HepG2 (cell line): ENCODE results near the gene NPEPL1. TPM values are rescaled to one million over a fixed set of nuclear protein-coding genes. Genes with fewer than 3 reads are reported as not detected.
A peak's percentile ranks its signal among the peaks of the same experiment; 100 is the strongest.

Experiments used
- ATAC-seq: fragments of 200-7000 bp; cut with Tn5 transposase; 3 replicates; pipeline ENCODE4 v1.9.1; 2020; ENCODE audit warnings: mild to moderate bottlenecking, moderate library complexity
- BruUV-seq: library from RNA; stranded (reverse); fragments of 400-500 nt; replicated peaks from 2 replicates; lab custom pipeline; 2021; lab: Mats Ljungman, UMichigan
- CTCF ChIA-PET: fragments of 300-600 bp; formaldehyde crosslinking; extraction: SDS; loops from one replicate; lab custom pipeline; 2021; ENCODE audit warnings: low total read pairs, inconsistent platforms, low intra/inter-chr PET ratio; lab: Yijun Ruan, JAX
- POLR2A ChIA-PET: fragments of 350-600 bp; sonication (Branson Sonifier 250); formaldehyde crosslinking; loops from one replicate; lab custom pipeline; 2020; ENCODE audit warnings: antibody characterized with exemption, inconsistent platforms; lab: Yijun Ruan, JAX
- DNase-seq: peaks from one replicate; pipeline ENCODE4 v3.0.0-alpha.2; 2015; ENCODE audit warnings: low spot score
- FAIRE-seq: peaks from 3 replicates; lab custom pipeline; 2011; peaks lifted over from hg19 to GRCh38; lab: Jason Lieb, UNC
- H2AFZ ChIP-seq: one replicate; pipeline ENCODE4 v1.6.1; 2011; ENCODE audit warnings: low read length, inconsistent platforms
- H3K27ac ChIP-seq: fragments of 300-600 bp; 3 replicates; pipeline ENCODE4 v1.8.0; 2011; ENCODE audit warnings: mixed run types, mild to moderate bottlenecking, mixed read lengths, low read length, inconsistent platforms; ENCODE audit not compliant: insufficient read depth; ENCODE audit errors: extremely low read length
- H3K27me3 ChIP-seq, 2 experiments: fragments of 200-600 bp in 1 of 2; 2 replicates in 1 of 2; 3 replicates in 1 of 2; pipeline versions ENCODE4 v1.6.0 to v1.8.0; 2011; ENCODE audit warnings: low read length in 2 of 2, mild to moderate bottlenecking in 2 of 2, moderate library complexity in 2 of 2, inconsistent platforms in 1 of 2; ENCODE audit not compliant: insufficient read depth in 2 of 2, control insufficient read depth in 1 of 2
- H3K36me3 ChIP-seq, 2 experiments: fragments of 200-600 bp in 1 of 2; replicated peaks in 1 of 2; 2 replicates in 1 of 2; 3 replicates in 1 of 2; pipeline versions ENCODE4 v1.5.1 to v1.8.0; 2011; ENCODE audit warnings: low read length in 2 of 2, inconsistent platforms in 1 of 2; ENCODE audit not compliant: insufficient read depth in 2 of 2, control insufficient read depth in 1 of 2
- H3K4me1 ChIP-seq: 2 replicates; pipeline ENCODE4 v1.5.1; 2012; ENCODE audit warnings: low read length, inconsistent platforms; ENCODE audit not compliant: insufficient read depth
- H3K4me2 ChIP-seq: 2 replicates; pipeline ENCODE4 v1.6.0; 2011; ENCODE audit warnings: low read depth, low read length, inconsistent platforms
- H3K4me3 ChIP-seq, 3 experiments: fragments of 200-600 bp in 1 of 3; sonication (generic), shearing (Covaris generic) in 1 of 3; replicated peaks in 1 of 3; 2 replicates each; pipeline ENCODE4 v1.5.1; 2011 to 2016; ENCODE audit warnings: low read length in 3 of 3, inconsistent platforms in 2 of 3, low read depth in 2 of 3, mild to moderate bottlenecking in 2 of 3, control low read depth in 1 of 3, mixed read lengths in 1 of 3; ENCODE audit not compliant: insufficient read depth in 1 of 3
- H3K79me2 ChIP-seq: one replicate; pipeline ENCODE4 v1.6.1; 2011; ENCODE audit warnings: low read length, inconsistent platforms; ENCODE audit not compliant: insufficient read depth
- H3K9ac ChIP-seq: 2 replicates; pipeline ENCODE4 v1.6.0; 2011; ENCODE audit warnings: mild to moderate bottlenecking, low read depth, low read length, inconsistent platforms; ENCODE audit not compliant: insufficient read depth
- H3K9me3 ChIP-seq: 2 replicates; pipeline ENCODE4 v1.5.1; 2012; ENCODE audit warnings: mild to moderate bottlenecking, low read length
- H4K20me1 ChIP-seq: 2 replicates; pipeline ENCODE4 v1.6.0; 2011; ENCODE audit warnings: inconsistent platforms, mild to moderate bottlenecking, low read length, moderate library complexity; ENCODE audit not compliant: insufficient read depth
- NCOA1 ChIP-seq: sonication (generic); formaldehyde crosslinking; IDR thresholded peaks from 2 replicates; pipeline ENCODE4 v1.9.0; 2021; ENCODE audit warnings: missing genetic modification reagents
- PHF20 ChIP-seq: sonication (generic); formaldehyde crosslinking; IDR thresholded peaks from 2 replicates; pipeline ENCODE4 v1.5.0; 2020; ENCODE audit warnings: mild to moderate bottlenecking, missing genetic modification reagents
- POLR2A ChIP-seq, 2 experiments: IDR thresholded peaks; 2 replicates each; pipeline ENCODE4 v1.6.1; 2011; ENCODE audit warnings: low read depth in 2 of 2, low read length in 2 of 2, mild to moderate bottlenecking in 1 of 2, moderate library complexity in 1 of 2; ENCODE audit not compliant: insufficient read depth in 1 of 2
- RBFOX2 ChIP-seq: fragments of 200-400 bp; formaldehyde crosslinking; IDR thresholded peaks from 2 replicates; pipeline ENCODE4 v1.6.1; 2017; ENCODE audit warnings: low read depth, mild to moderate bottlenecking, low read length
- RBM22 ChIP-seq: fragments of 200-400 bp; formaldehyde crosslinking; optimal IDR thresholded peaks from 2 replicates; pipeline ENCODE3; 2017; ENCODE audit warnings: mild to moderate bottlenecking, low read length, moderate library complexity
- SPEN ChIP-seq: sonication (generic); formaldehyde crosslinking; IDR thresholded peaks from 2 replicates; pipeline ENCODE4 v1.5.1; 2020; ENCODE audit warnings: low read depth, mild to moderate bottlenecking, missing genetic modification reagents
- ZFP62 ChIP-seq: sonication (generic); formaldehyde crosslinking; IDR thresholded peaks from 2 replicates; pipeline ENCODE4 v1.4.0; 2020; ENCODE audit warnings: missing genetic modification reagents
- ZNF547 ChIP-seq: sonication (generic); formaldehyde crosslinking; IDR thresholded peaks from 2 replicates; pipeline ENCODE4 v1.5.1; 2020; ENCODE audit warnings: mild to moderate bottlenecking, missing genetic modification reagents
- ZNF879 ChIP-seq: sonication (generic); formaldehyde crosslinking; IDR thresholded peaks from 2 replicates; pipeline ENCODE4 v1.8.1; 2023; ENCODE audit warnings: missing genetic modification reagents
- WGBS: methylation state at CpG from one replicate; pipeline ENCODE4 v1.1.6; 2017; ENCODE audit warnings: low lambda C conversion rate; 5-methylcytosine and 5-hydroxymethylcytosine counted together
- in situ Hi-C: cut with HindIII; loops from 2 replicates; pipeline ENCODE4 v1.10.0; 2017; ENCODE audit warnings: low pct_unique_long_range_greater_than_20kb; ENCODE audit not compliant: extremely low pct_ligation_motif_present
- intact Hi-C: fragments of 100-400 bp; cut with micrococcal nuclease; formaldehyde crosslinking; loops from one replicate; pipeline ENCODE4 v1.10.0; 2022; ENCODE audit not compliant: unreplicated experiment
- polyA plus RNA-seq, 8 experiments: library from polyadenylated mRNA; depleted of rRNA in 3 of 8; stranded (reverse) in 7 of 8; unstranded in 1 of 8; fragments of >200 nt; fragmentation: Illumina TruSeq in 4 of 8; extraction: Trizol in 4 of 8; gene quantifications; 2 replicates each; pipeline versions ENCODE4 v1.2.1 to v1.2.3, GENCODE V29; 2011 to 2016; ENCODE audit warnings: low read depth in 4 of 8, missing spikeins in 1 of 8, mixed read lengths in 1 of 8; ENCODE audit not compliant: insufficient read depth in 1 of 8
- total RNA-seq, 5 experiments: library from RNA; depleted of rRNA; stranded (reverse); fragments of >200 nt; fragmentation: Illumina TruSeq; extraction: Trizol; gene quantifications; 2 replicates each; pipeline ENCODE4 v1.2.3, GENCODE V29; 2016; ENCODE audit warnings: low read depth in 1 of 5
- TF ChIP-seq, protein P1 (sequence below): sonication (generic); formaldehyde crosslinking; IDR thresholded peaks from 2 replicates; pipeline ENCODE4 v1.8.0; 2022; ENCODE audit warnings: missing genetic modification reagents, mild to moderate bottlenecking, moderate library complexity, borderline replicate concordance
- TF ChIP-seq, protein P2 (sequence below): sonication (generic); formaldehyde crosslinking; IDR thresholded peaks from 2 replicates; pipeline ENCODE4 v1.4.0; 2020; ENCODE audit warnings: missing genetic modification reagents
- TF ChIP-seq, protein P3 (sequence below): sonication (generic); formaldehyde crosslinking; conservative IDR thresholded peaks from 2 replicates; pipeline ENCODE4 v1.8.0; 2022; ENCODE audit warnings: mild to moderate bottlenecking, moderate library complexity, missing genetic modification reagents
- TF ChIP-seq, protein P4 (sequence below): sonication (generic); formaldehyde crosslinking; IDR thresholded peaks from 2 replicates; pipeline ENCODE4 v1.4.0; 2020; ENCODE audit warnings: missing genetic modification reagents

NPEPL1 gene
- total and polyA plus RNA-seq, 2 of the 13 experiments (the other 11 are each of a cell fraction or from before 2014, with no cell fraction given) = 4.1 to 7.5 TPM

DNA sequence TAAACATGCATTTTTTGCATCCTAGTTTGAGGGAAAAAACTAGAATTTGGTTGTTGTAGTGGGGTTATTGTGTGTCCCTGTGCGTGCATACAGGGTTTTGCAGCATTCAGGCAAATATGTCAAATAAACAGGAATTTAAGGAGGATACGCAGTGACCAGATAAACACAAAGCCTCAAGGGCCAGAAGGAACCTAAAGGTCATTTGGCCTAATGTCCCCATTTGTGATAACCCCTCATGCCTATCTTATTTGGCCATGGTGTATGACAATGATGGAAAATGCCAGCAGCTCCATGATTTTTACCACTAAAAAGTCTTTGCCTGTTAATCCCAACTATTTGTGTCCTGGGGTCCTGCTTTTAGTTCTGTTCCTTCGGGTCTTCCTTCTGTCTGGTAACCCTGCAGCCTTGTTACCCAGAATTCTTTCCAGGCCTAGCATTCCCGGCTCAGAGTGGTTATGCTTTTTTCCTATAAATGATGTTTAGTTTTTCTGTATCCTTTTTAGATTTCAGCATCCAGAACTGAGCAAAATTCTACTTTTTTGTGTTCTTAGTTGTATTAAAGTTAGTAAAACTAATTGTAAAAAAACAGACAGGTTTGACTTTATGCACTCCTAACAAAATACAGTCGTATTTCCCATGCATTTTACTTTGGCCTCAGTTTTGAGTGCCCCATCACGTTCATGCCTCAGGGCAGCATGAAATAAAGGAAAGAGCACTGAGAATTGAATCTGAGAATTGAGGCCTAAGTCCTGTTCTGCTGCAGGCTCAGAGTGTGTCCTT lies 37.1 kb upstream of the NPEPL1 start:
- H3K9ac ChIP-seq = peak overlapping the region; percentile 8; the same call in 1 of the 2 replicates
- ATAC-seq = no peak
- 92% methylated on average over 6 of the region's 6 CpGs for WGBS
- no peak for TF ChIP-seq ZFP62 (CRISPR knock-in tag)
- TF ChIP-seq ZNF547 (CRISPR knock-in tag) = 0 out of 2 replicates have a peak, but pooled peaks have one; percentile 20
- no peak for TF ChIP-seq PHF20
- no peak for TF ChIP-seq ZNF879
- TF ChIP-seq, protein P1, sequence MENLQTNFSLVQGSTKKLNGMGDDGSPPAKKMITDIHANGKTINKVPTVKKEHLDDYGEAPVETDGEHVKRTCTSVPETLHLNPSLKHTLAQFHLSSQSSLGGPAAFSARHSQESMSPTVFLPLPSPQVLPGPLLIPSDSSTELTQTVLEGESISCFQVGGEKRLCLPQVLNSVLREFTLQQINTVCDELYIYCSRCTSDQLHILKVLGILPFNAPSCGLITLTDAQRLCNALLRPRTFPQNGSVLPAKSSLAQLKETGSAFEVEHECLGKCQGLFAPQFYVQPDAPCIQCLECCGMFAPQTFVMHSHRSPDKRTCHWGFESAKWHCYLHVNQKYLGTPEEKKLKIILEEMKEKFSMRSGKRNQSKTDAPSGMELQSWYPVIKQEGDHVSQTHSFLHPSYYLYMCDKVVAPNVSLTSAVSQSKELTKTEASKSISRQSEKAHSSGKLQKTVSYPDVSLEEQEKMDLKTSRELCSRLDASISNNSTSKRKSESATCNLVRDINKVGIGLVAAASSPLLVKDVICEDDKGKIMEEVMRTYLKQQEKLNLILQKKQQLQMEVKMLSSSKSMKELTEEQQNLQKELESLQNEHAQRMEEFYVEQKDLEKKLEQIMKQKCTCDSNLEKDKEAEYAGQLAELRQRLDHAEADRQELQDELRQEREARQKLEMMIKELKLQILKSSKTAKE (CRISPR knock-in tag) = no peak
- no peak for TF ChIP-seq SPEN (CRISPR knock-in tag)
- TF ChIP-seq, protein P2, sequence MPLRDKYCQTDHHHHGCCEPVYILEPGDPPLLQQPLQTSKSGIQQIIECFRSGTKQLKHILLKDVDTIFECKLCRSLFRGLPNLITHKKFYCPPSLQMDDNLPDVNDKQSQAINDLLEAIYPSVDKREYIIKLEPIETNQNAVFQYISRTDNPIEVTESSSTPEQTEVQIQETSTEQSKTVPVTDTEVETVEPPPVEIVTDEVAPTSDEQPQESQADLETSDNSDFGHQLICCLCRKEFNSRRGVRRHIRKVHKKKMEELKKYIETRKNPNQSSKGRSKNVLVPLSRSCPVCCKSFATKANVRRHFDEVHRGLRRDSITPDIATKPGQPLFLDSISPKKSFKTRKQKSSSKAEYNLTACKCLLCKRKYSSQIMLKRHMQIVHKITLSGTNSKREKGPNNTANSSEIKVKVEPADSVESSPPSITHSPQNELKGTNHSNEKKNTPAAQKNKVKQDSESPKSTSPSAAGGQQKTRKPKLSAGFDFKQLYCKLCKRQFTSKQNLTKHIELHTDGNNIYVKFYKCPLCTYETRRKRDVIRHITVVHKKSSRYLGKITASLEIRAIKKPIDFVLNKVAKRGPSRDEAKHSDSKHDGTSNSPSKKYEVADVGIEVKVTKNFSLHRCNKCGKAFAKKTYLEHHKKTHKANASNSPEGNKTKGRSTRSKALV (CRISPR knock-in tag) = no peak
- TF ChIP-seq, protein P3, sequence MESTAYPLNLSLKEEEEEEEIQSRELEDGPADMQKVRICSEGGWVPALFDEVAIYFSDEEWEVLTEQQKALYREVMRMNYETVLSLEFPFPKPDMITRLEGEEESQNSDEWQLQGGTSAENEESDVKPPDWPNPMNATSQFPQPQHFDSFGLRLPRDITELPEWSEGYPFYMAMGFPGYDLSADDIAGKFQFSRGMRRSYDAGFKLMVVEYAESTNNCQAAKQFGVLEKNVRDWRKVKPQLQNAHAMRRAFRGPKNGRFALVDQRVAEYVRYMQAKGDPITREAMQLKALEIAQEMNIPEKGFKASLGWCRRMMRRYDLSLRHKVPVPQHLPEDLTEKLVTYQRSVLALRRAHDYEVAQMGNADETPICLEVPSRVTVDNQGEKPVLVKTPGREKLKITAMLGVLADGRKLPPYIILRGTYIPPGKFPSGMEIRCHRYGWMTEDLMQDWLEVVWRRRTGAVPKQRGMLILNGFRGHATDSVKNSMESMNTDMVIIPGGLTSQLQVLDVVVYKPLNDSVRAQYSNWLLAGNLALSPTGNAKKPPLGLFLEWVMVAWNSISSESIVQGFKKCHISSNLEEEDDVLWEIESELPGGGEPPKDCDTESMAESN = 0 out of 2 replicates have a peak, but pooled peaks have one; percentile 20
- peak; percentile 50 for TF ChIP-seq RBFOX2
- TF ChIP-seq RBM22 = peak; percentile 13
- TF ChIP-seq POLR2A (IDR thresholded peaks at IDR 0.05; ENCODE audit: insufficient read depth in 1 of 2, low read depth in 2 of 2, low read length in 2 of 2) = 0 out of 4 replicates have a peak, but pooled peaks of 1 of the 2 experiments have one; percentile 17
- TF ChIP-seq, protein P4, sequence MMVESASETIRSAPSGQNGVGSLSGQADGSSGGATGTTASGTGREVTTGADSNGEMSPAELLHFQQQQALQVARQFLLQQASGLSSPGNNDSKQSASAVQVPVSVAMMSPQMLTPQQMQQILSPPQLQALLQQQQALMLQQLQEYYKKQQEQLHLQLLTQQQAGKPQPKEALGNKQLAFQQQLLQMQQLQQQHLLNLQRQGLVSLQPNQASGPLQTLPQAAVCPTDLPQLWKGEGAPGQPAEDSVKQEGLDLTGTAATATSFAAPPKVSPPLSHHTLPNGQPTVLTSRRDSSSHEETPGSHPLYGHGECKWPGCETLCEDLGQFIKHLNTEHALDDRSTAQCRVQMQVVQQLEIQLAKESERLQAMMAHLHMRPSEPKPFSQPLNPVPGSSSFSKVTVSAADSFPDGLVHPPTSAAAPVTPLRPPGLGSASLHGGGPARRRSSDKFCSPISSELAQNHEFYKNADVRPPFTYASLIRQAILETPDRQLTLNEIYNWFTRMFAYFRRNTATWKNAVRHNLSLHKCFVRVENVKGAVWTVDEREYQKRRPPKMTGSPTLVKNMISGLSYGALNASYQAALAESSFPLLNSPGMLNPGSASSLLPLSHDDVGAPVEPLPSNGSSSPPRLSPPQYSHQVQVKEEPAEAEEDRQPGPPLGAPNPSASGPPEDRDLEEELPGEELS = no peak
- TF ChIP-seq NCOA1 = no peak
- H3K4me1 ChIP-seq = peaks cover 59% of the 10 kb centered on the region
- DNase-seq = no peak
- no peak overlapping the region for H3K4me3 ChIP-seq
- H3K36me3 ChIP-seq = peaks cover 8 to 17% of the 10 kb centered on the region in 2 experiments
- no peaks in the 10 kb centered on the region for H3K9me3 ChIP-seq
- peaks cover 48% of the 10 kb centered on the region for H4K20me1 ChIP-seq
- H3K27me3 ChIP-seq = no peaks in the 10 kb centered on the region; a peak in 1 of 5 replicates
- no TSS peak for BruUV-seq
- no peak for FAIRE-seq
- no peak overlapping the region for H3K27ac ChIP-seq
- H2AFZ ChIP-seq = no peak overlapping the region
- in situ Hi-C loops (loop anchor here (10.0 kb wide), 1 partner anchor 411 kb away; no protein-coding TSS in a partner anchor), intact Hi-C loops (loop anchor here (10.0 kb wide), 1 partner anchor 239 kb away; no protein-coding TSS in a partner anchor)
- ChIA-PET CTCF (no interaction called here), POLR2A (no interaction called here)
- H3K4me2 ChIP-seq = peak overlapping the region; percentile 29
- H3K79me2 ChIP-seq = peaks cover 95% of the 10 kb centered on the region
